Activated T-helper 17 cell treated with anti-CD3 and anti-CD28 coated beads, Interleukin-2, amount 50 U/mL, for 72 hours (primary cell): ENCODE measurements around the gene HEXD. TPM values are rescaled to one million over a fixed set of nuclear protein-coding genes. Genes with fewer than 3 reads are reported as not detected.
"Not testable (repeated sequence)": the region's sequence is repeated elsewhere in the genome, so short reads cannot be mapped to it uniquely, and the experiment has no call there.

Experiments used
- ATAC-seq: fragments of 150-1000 bp; cut with Tn5 transposase; replicated peaks from 2 replicates; pipeline ENCODE4 v1.10.0; 2021; ENCODE audit warnings: mild to moderate bottlenecking, moderate library complexity
- H3K27ac Mint-ChIP-seq: one replicate; pipeline ENCODE4 v1.8.0; 2022; ENCODE audit warnings: mixed read lengths
- H3K27me3 Mint-ChIP-seq: one replicate; pipeline ENCODE4 v1.8.0; 2022; ENCODE audit warnings: mixed read lengths
- H3K36me3 Mint-ChIP-seq: one replicate; pipeline ENCODE4 v1.8.0; 2022; ENCODE audit warnings: low read depth, mild to moderate bottlenecking, mixed read lengths
- H3K4me1 Mint-ChIP-seq: one replicate; pipeline ENCODE4 v1.8.0; 2022; ENCODE audit warnings: mixed read lengths
- H3K4me3 Mint-ChIP-seq: one replicate; pipeline ENCODE4 v1.8.0; 2022; ENCODE audit warnings: mild to moderate bottlenecking, mixed read lengths
- H3K9me3 Mint-ChIP-seq: one replicate; pipeline ENCODE4 v1.8.0; 2022; ENCODE audit warnings: mixed read lengths
- total RNA-seq, 2 donors: library from RNA; stranded (reverse); gene quantifications; one replicate each; pipeline ENCODE4 v1.2.3, GENCODE V29; 2022

HEXD gene
- total RNA-seq, 2 donors from 2014 or later = 25.1 to 31.9 TPM

DNA sequence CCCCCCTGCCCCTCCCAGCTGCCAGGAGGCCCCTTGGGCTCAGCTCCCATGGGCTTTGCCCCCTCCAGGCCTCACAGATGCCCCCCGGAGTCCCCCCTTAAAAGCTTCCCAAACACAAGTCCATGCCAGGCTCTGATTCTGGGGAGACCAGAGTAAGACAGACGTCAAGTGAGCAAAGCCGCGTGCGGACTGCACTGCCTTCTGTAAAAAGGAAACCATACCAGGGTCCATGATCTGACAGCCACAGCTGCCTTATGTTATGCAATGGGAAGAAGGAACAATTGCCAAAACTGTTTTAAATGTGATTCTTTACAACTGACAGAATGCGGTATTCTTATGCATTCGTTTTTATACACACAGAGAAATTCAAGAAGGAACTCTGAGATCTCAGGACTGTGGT lies 17.9 kb upstream of the HEXD start:
- Mint-ChIP-seq H3K4me1 (peaks cover 11% of the 10 kb centered on the region), H3K9me3 (no peaks in the 10 kb centered on the region), H3K27me3 (no peaks in the 10 kb centered on the region), H3K27ac (no peak overlapping the region), H3K36me3 (peaks cover 24% of the 10 kb centered on the region), H3K4me3 (peak overlapping the region; percentile 71)
- ATAC-seq = no peak

GRCh38 chr17:82400830-82401229 lies 17.3 kb upstream of the HEXD start:
- H3K4me1 Mint-ChIP-seq = peaks cover 11% of the 10 kb centered on the region

GRCh38 chr17:82402865-82403264 lies 15.3 kb upstream of the HEXD start:
- H3K36me3 Mint-ChIP-seq = peaks cover 34% of the 10 kb centered on the region
- no peaks in the 10 kb centered on the region for H3K27me3 Mint-ChIP-seq
- no peak for ATAC-seq
- H3K9me3 Mint-ChIP-seq = no peaks in the 10 kb centered on the region
- H3K4me3 Mint-ChIP-seq = no peak overlapping the region
- peak overlapping the region; percentile 31 for H3K27ac Mint-ChIP-seq
- H3K4me1 Mint-ChIP-seq = peaks cover 6% of the 10 kb centered on the region

More at GRCh38 chr17:82400830-82401229, 17.3 kb upstream of the HEXD start:
- H3K36me3 Mint-ChIP-seq = peaks cover 28% of the 10 kb centered on the region
- peak overlapping the region; percentile 71 for H3K4me3 Mint-ChIP-seq
- no peaks in the 10 kb centered on the region for H3K9me3 Mint-ChIP-seq
- peak overlapping the region; percentile 69 for H3K27ac Mint-ChIP-seq
- no peaks in the 10 kb centered on the region for H3K27me3 Mint-ChIP-seq
- ATAC-seq = peak; percentile 92

DNA sequence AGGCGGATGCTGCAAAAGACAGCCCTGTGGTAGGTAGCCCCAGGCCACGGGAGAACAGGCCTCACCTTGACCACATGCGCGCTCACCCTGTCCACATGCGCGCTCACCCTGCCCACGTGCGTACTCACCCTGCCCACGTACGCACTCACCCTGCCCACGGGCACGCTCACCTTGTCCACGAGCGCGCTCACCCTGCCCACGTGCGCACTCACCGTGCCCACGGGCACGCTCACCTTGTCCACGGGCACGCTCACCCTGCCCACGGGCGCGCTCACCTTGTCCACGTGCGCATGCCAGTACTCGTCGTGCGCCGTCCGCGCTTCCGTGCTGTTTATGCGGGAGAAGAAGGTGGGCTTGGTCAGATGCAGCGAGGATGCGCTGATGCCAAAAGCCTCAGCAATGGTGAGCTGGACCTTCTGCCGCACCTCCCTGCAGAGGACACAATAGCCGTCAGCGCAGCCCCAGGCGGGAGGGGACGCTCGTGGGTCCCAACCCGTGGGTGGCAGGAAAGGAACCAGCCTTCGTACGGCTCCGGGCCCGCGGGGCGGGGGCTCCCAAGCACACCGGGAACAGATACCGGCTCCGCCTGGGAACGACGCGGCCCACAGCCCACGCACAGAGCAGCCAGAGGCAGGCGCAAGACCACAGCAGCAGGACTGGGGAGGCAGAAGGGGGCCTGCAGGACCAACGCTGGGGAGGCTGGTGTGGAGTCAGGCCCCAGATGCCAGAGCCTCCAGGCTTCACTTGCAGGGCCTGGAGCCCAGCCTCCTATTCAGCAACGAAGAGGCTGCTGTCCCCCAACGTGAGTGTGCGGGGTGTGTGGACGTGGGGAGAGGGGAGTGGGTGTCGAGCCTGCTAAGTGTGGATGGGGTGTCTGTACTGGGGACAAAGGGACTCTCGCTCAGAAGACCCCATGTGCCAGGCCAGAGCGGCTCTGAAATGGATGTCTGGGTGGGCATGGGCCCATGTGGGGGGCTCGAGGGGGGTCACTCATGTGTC lies 14.2 kb upstream of the HEXD start:
- ATAC-seq = peak; percentile 31
- no peak overlapping the region for H3K27ac Mint-ChIP-seq

DNA sequence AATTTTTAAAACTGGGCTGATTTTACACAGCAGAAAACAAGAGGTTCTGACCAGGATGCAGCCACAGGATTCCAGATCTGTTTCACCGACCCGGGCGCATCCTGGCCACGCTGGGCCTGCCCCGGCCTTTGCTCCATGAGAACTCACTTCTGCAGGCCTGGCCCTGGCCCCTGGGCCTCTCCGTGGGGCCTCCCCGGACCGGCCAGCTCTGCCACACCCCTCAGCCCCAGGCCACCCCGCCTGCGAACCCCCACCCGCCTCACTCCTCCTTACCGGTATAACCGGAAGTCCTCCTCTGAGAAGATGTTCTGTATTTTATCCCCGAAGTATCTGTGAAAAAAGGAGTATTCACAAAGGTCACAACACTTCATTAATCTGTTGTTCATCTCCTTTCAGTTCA lies 13.1 kb upstream of the HEXD start:
- Mint-ChIP-seq H3K9me3 (no peaks in the 10 kb centered on the region), H3K4me1 (peaks cover 6% of the 10 kb centered on the region), H3K27ac (no peak overlapping the region), H3K36me3 (peaks cover 48% of the 10 kb centered on the region), H3K27me3 (no peaks in the 10 kb centered on the region), H3K4me3 (no peak overlapping the region)
- ATAC-seq = no peak

More for the DNA sequence above, 14.2 kb upstream of the HEXD start:
- peaks cover 6% of the 10 kb centered on the region for H3K4me1 Mint-ChIP-seq
- H3K4me3 Mint-ChIP-seq = no peak overlapping the region
- H3K36me3 Mint-ChIP-seq = peaks cover 42% of the 10 kb centered on the region
- no peaks in the 10 kb centered on the region for H3K9me3 Mint-ChIP-seq
- no peaks in the 10 kb centered on the region for H3K27me3 Mint-ChIP-seq

DNA sequence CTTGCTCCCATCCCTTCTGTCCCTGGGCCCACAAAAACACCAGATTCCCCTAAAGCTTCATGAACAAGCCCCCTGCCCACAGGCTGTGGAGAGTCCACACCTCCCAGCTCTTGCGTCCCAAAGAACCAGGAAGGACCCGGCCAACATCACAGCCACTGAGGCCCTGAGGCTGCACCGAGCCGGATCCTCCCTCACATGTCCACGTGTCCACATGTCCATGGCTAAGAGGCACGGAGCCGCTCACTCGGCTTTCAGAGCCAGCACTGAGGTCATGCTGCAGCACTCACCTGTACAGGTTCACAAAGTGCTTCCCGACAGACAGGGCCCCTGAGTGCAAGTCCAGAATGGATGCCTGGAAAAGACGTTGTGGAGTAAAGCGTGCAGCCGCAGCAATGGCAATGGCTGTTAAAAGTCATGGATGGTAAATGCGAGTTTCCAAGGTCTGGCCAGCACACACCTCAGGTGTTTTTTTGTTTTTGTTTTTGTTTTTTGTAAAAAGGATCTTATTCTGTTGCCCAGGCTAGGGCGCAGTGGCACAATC lies 11.9 kb upstream of the HEXD start:
- Mint-ChIP-seq H3K27me3 (no peaks in the 10 kb centered on the region), H3K9me3 (no peaks in the 10 kb centered on the region), H3K4me3 (no peak overlapping the region), H3K36me3 (peaks cover 43% of the 10 kb centered on the region), H3K27ac (no peak overlapping the region), H3K4me1 (no peaks in the 10 kb centered on the region)
- no peak for ATAC-seq

DNA sequence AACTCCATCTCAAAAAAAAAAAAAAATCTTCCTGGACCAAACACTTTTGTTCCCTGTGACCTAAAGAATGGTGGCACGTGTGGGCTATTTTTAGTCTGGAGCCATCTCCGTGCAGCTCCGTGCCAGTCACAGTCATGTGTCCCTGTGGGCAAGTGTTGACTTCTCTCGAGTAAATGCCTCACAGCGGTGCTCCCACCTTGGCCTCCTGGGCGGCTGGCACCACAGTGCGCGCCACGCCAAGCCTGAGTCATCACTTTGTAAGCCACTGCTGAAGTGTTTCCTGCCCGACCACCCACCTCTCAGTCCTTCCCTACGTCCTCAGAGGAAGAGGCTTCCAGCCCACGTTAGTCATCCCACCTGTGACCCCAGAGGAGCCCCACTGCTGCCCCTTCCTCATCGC lies 10.9 kb upstream of the HEXD start:
- Mint-ChIP-seq H3K9me3 (no peaks in the 10 kb centered on the region), H3K27me3 (no peaks in the 10 kb centered on the region), H3K4me1 (no peaks in the 10 kb centered on the region), H3K4me3 (no peak overlapping the region), H3K36me3 (peaks cover 36% of the 10 kb centered on the region), H3K27ac (no peak overlapping the region)
- ATAC-seq = no peak

- Mint-ChIP-seq H3K4me1 (no peaks in the 10 kb centered on the region), H3K27ac (no peak overlapping the region), H3K4me3 (no peak overlapping the region), H3K27me3 (no peaks in the 10 kb centered on the region), H3K9me3 (no peaks in the 10 kb centered on the region), H3K36me3 (peaks cover 32% of the 10 kb centered on the region)
- ATAC-seq = no peak
Measured at GRCh38 chr17:82408288-82408937, 9.7 kb upstream of the HEXD start.

DNA sequence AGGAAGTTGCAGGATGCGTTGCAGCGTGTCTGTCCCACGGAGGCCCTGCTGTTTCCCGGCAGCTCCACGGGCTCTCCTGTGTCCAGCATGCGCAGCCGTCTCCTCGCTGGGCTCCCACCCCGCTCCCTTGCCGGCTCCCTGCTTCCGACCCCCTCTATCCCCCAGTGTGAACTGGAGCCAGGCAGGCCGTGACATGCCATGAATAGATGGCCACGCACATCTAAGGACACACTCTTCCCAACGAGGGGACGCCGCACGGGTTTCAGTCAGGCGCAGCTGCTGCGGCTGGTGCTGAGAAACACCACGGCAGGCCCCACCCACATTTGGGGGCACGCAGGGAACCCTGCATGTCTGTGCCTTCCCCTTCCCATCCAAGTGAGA lies 9.2 kb upstream of the HEXD start:
- Mint-ChIP-seq H3K4me1 (no peaks in the 10 kb centered on the region), H3K9me3 (no peaks in the 10 kb centered on the region), H3K27ac (no peak overlapping the region), H3K4me3 (no peak overlapping the region), H3K36me3 (peaks cover 32% of the 10 kb centered on the region), H3K27me3 (no peaks in the 10 kb centered on the region)
- ATAC-seq = no peak

DNA sequence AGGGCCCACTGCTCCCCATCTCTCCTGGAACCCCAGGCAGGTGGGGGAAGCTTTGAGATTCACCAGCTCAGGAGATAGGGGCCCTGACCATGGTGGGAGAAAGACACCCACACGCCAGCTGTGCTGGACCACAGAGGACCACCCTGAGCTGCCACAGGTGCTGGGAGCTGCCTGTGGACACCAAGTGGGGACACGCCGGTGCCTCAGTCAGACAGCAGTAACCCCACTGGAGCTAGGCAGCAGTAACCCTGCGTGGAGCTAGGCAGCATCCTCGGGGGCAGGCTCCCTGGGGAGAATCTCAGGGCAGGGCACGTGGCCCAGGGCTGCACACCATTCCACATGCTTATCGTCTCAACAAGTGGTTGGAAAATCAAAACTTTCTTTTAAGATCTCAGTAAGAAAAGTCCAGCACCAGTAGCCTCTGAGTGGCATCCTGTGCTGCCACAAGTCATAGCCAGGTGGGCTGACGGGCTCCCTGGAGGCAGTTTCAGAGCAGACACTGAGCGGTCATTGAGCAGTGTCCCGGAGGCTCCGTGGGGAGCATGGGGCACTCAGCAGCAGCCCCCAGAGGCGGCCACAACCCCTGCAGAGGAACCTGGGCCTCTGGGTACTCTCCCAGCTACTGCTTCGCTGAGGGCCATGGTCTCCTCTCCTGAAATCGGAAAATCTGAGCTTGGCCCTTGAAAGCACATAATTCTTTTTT lies 8.0 kb upstream of the HEXD start:
- H3K9me3 Mint-ChIP-seq = no peaks in the 10 kb centered on the region
- no peaks in the 10 kb centered on the region for H3K27me3 Mint-ChIP-seq
- H3K4me3 Mint-ChIP-seq = no peak overlapping the region
- no peak for ATAC-seq
- H3K27ac Mint-ChIP-seq = no peak overlapping the region
- peaks cover 37% of the 10 kb centered on the region for H3K36me3 Mint-ChIP-seq
- peaks cover 5% of the 10 kb centered on the region for H3K4me1 Mint-ChIP-seq

DNA sequence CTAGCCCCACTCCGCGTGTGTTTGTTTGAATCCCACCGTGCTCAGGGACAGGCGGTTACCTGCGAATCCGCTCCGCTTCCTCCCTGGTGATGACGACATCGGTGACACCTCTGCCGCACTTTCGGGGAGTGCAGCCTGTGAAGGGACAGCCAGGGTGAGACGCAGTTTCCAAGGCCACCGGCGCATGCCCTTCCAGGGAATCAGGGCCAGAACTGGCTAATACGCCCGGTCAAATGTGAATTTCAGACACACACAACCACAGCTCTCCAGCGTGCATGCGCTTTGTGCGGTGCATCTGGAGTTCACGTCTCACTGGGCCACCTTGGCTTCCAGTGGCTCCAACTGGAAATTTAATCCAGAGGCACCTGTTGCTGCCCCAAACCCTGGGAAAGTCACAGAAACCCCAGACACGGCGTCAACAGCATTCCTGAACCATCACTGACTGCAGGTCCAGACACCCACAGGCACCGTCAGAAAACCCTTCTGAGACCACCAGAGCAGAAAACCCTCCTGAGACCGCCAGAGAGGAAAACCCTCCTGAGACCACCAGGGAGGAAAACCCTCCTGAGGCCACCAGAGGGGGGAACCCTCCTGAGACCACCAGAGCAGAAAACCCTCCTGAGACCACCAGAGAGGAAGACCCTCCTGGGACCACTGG lies 6.6 kb upstream of the HEXD start:
- Mint-ChIP-seq H3K4me3 (no peak overlapping the region), H3K9me3 (no peaks in the 10 kb centered on the region), H3K36me3 (peaks cover 33% of the 10 kb centered on the region), H3K27me3 (no peaks in the 10 kb centered on the region), H3K4me1 (peaks cover 5% of the 10 kb centered on the region), H3K27ac (no peak overlapping the region)
- no peak for ATAC-seq

DNA sequence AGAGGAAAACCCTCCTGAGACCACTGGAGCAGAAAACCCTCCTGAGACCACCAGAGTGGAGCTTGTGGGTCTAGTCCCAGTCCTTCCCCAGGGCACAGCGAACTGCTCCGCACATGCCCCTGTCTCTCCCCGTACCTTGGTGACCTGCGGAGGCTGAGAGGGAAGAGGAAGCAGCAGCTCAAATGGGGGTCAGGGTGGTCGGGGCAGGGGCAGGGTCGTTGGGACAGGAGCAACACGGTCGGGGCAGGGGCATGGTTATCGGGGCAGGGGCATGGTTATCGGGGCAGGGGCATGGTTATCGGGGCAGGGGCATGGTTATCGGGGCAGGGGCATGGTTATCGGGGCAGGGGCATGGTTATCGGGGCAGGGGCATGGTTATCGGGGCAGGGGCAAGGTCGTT lies 6.1 kb upstream of the HEXD start:
- H3K9me3 Mint-ChIP-seq, H3K4me1 Mint-ChIP-seq, ATAC-seq, H3K27me3 Mint-ChIP-seq, H3K27ac Mint-ChIP-seq, H3K4me3 Mint-ChIP-seq: not testable (repeated sequence)
- H3K36me3 Mint-ChIP-seq = peaks cover 33% of the 10 kb centered on the region

DNA sequence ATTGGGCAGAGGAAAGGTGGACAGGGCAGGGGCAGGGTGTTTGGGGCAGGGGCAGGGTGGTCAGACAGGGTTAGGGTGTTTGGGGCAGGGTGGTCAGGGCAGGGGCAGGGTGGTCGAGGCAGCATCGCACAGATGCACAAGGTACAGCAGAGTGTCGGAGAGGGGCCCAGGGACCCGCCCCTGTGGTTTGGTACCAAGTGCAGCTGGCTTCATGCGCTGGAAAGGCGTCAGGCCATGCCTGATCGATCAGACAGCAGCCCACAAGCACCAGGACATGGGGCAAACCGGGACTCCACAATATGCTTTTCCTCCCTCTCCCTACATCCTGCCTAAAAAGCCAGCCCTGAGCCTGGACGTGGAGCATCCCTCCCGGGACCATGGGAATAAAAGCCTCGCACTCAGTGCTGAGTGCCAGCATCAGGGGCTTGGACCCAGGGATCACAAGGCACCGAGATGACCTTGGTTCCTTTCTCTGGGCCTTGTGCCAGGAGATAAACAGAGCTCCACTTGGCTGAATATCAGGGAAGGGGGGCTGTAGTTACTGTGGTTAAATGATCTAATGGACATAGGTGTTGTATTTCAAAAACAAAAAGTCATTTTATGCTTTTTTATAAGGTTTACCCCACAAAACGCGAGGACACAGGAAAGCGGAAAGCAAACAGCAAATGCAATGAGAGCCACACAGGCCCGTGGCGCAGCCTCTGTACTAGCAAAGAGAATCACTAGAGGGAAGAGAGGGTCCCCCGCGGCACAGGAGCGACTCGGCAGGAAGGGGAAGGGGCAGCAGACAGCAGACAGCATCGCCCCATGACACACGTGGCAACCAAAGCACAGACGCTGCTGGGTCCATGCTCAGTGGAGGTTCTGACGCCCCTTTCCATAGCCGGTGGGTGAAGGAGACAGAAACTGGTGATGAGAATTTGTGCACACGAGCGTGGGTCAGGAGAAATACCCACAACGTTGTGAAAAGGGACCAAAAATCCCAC lies 5.3 kb upstream of the HEXD start:
- peaks cover 27% of the 10 kb centered on the region for H3K36me3 Mint-ChIP-seq
- H3K4me1 Mint-ChIP-seq = peaks cover 5% of the 10 kb centered on the region

More for the DNA sequence above, 5.3 kb upstream of the HEXD start:
- ATAC-seq = no peak
- H3K27ac Mint-ChIP-seq = no peak overlapping the region
- H3K4me3 Mint-ChIP-seq = no peak overlapping the region
- H3K9me3 Mint-ChIP-seq = no peaks in the 10 kb centered on the region
- H3K27me3 Mint-ChIP-seq = no peaks in the 10 kb centered on the region
